ENCODE measurements around the gene TNFRSF12A.

TNFRSF12A gene

DNA sequence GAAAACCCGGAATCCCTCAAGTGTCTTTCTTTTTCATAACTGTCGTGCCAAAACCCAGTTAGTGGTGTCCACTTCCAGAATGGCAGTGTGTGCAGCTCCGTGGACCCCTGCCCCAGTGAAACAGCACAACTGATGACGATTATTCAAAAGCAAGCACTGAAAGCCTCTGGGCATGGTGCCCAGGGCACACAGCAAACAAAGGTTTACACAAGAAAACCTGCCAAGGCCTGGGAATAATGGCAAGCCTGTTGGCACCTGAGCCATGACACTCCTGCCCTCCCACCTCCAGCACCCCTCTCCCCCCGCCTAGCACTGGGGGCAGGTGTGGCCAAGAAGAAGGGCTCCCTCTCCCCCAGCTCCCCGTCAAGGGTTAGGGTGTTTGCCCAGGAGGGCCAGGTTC, 42.7 kb upstream of the TNFRSF12A start:
- Histone ChIP-seq H3K36me3 (ENCODE audit: insufficient read depth, low read length) (no peaks in the 10 kb centered on the region), H3K9ac (ENCODE audit: low read depth, low read length) (no peak overlapping the region)

DNA sequence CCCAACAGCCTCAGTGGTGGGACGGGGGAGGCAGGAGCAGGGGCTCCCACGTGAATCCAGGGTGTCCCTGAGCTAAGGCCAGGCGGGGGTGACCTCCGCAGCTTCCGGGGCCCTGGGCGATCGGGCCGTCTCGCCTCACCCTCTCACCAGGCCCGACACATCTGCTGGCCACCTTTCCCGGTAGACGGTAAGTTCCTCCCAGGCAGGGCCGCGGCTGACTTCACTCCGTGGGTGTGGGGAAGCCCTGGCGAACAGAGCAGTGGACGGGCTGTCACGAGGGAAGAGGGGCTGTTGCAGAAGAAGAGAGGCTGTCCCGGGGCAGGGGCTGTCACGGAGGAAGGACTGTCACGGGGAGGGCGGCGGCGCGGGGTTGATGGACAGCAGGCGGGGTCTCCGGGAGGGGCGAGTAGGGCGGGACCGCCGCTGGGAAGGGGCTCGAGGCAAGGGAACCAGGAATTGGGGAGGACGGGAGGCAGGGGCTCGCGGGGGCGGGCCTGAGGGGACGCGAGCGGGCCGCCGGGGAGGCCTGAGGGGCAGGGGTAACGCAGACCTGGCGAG, 40.4 kb upstream of the TNFRSF12A start:
- no peaks in the 10 kb centered on the region for H3K36me3 ChIP-seq (ENCODE audit: insufficient read depth, low read length)
- H3K4me1 ChIP-seq (ENCODE audit: control insufficient read depth, insufficient read depth, low read length): peaks cover 17% of the 10 kb centered on the region
- H3K9me3 ChIP-seq (replicated peaks; ENCODE audit: low read length): no peaks in the 10 kb centered on the region
- peak overlapping the region; percentile 97 for H3K9ac ChIP-seq (ENCODE audit: low read depth, low read length)
- H3K27me3 ChIP-seq (ENCODE audit: control insufficient read depth, insufficient read depth, low read length): no peaks in the 10 kb centered on the region
- H3K4me2 ChIP-seq (ENCODE audit: low read length): peak overlapping the region; percentile 96
- peak overlapping the region; percentile 83 for H3K4me3 ChIP-seq (ENCODE audit: low read length)

More for the DNA sequence above, 42.7 kb upstream of the TNFRSF12A start:
- peaks cover 12% of the 10 kb centered on the region for H3K4me1 ChIP-seq (ENCODE audit: control insufficient read depth, insufficient read depth, low read length)
- no peak overlapping the region for H3K4me2 ChIP-seq (ENCODE audit: low read length)
- H3K27me3 ChIP-seq (ENCODE audit: control insufficient read depth, insufficient read depth, low read length): no peaks in the 10 kb centered on the region
- H3K4me3 ChIP-seq (ENCODE audit: low read length): no peak overlapping the region
- H3K9me3 ChIP-seq (replicated peaks; ENCODE audit: low read length): no peaks in the 10 kb centered on the region

DNA sequence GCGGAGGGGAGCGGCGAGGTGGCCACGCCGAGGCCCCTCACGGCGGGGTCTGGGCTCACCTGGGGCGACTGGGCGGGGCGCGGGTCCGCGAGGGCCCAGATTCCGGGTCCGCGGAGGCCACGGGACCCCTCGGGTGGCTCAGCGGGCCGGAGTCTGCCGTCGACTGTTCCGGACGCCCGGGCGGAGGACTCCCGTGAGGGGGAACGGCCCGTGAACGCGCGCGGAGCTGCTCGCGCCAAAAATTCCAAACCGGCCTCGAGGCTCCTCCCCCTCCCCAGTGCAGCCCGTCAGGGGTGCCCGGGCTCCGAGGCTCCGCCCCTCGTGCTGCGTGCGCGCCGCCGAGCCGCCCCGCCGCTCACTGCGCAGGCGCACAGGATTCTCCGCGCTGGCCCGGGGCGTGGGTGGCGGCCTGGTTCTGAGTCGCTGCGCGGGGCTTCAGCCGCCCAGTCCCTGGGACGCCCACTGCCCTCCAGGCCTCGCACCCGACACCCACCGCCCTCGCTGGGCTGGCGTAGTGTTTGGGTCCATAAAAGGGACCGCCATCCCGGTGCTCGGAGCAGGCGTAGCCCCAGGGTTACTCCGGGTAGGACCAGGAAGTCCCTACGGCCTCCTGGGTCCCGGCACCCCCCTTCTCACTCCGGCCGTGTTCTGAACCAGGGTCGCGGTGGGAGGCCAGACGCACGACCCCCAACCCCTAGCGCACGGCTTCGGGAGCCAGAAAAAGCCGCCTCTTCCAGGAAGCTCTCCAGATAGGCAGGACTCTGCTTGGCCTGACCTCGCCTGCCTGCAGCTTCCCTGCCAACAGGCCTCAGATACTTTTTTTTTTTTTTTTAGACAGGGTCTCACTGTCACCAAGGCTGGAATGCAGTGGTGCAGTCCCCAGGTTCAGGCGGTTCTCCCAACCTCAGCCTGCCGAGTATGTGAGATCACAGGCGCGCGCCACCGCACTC, 39.7 kb upstream of the TNFRSF12A start, which contains the start of gene PKMYT1:
TSS of gene PKMYT1 (minus strand) at position 220 of the 950 bp plus-strand sequence. CDS start 789 bp downstream, outside the sequence.
- H3K4me2 ChIP-seq (ENCODE audit: low read length): peak within 1 kb of the TSS; percentile 96
- H3K4me1 ChIP-seq (ENCODE audit: control insufficient read depth, insufficient read depth, low read length): peaks cover 21% of the 10 kb centered on the region
- H3K9ac ChIP-seq (ENCODE audit: low read depth, low read length): peak within 1 kb of the TSS; percentile 97
- H3K9me3 ChIP-seq (replicated peaks; ENCODE audit: low read length): no peaks in the 10 kb centered on the region
- peak within 1 kb of the TSS; percentile 83 for H3K4me3 ChIP-seq (ENCODE audit: low read length)
- H3K36me3 ChIP-seq (ENCODE audit: insufficient read depth, low read length): no peaks in the 10 kb centered on the region
- no peaks in the 10 kb centered on the region for H3K27me3 ChIP-seq (ENCODE audit: control insufficient read depth, insufficient read depth, low read length)

DNA sequence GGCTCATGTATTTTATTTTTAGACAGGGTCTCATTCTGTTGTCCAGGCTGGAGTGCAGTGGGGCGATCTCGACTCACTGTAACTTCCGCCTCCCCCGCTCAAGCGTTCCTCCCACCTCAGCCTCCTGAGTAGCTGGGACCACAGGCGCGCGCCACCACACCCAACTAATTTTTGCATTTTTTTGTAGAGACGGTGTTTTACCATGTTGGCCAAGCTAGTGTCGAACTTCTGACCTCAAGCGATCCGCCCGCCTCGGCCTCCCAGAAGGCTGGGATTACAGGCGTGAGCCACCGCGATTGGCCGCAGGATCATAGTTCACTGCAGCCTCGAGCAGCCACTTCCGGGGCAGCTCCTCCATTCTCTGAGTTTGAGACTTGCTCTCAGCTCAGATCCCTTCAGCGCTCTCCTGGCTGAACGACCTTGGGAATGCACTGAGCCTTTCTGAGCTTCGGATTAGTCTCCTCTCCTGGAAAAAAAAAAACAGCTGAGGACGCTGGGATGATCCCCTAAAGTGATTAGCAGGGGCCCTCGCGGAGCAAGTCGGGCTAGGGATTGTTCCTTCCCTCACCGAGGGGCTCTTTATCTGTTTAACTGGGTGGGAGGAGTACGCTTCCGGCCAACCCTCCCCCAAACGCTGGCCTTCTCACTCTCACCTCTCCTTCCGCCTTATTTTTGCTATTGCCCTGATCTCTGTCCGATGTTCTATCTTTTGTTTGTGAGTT, 38.8 kb upstream of the TNFRSF12A start:
- H3K9ac ChIP-seq (ENCODE audit: low read depth, low read length): peak overlapping the region; percentile 97
- peaks cover 26% of the 10 kb centered on the region for H3K4me1 ChIP-seq (ENCODE audit: control insufficient read depth, insufficient read depth, low read length)
- H3K9me3 ChIP-seq (replicated peaks; ENCODE audit: low read length): no peaks in the 10 kb centered on the region
- H3K36me3 ChIP-seq (ENCODE audit: insufficient read depth, low read length): no peaks in the 10 kb centered on the region
- peak overlapping the region; percentile 83 for H3K4me3 ChIP-seq (ENCODE audit: low read length)
- no peaks in the 10 kb centered on the region for H3K27me3 ChIP-seq (ENCODE audit: control insufficient read depth, insufficient read depth, low read length)
- peak overlapping the region; percentile 96 for H3K4me2 ChIP-seq (ENCODE audit: low read length)

DNA sequence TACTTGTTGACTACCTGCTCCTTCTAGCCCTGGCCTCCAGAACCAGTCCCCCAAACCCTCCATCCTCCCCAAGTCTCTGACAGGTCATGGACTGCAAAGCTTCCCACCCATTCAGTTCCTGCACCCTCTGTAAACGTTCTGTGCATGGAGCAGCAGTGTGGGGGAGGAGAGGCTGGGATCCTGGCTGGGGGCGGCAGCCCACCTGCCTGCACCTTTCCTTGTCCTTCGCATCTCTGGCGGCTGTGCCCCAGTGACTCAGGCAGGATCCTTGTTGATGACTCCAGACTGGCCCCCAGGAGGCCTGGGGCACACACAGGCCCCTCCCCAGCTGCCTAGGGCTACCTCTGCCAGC, 38.3 kb upstream of the TNFRSF12A start:
- peaks cover 26% of the 10 kb centered on the region for H3K4me1 ChIP-seq (ENCODE audit: control insufficient read depth, insufficient read depth, low read length)
- no peak overlapping the region for H3K9ac ChIP-seq (ENCODE audit: low read depth, low read length)
- no peaks in the 10 kb centered on the region for H3K36me3 ChIP-seq (ENCODE audit: insufficient read depth, low read length)
- no peaks in the 10 kb centered on the region for H3K27me3 ChIP-seq (ENCODE audit: control insufficient read depth, insufficient read depth, low read length)
- H3K9me3 ChIP-seq (replicated peaks; ENCODE audit: low read length): no peaks in the 10 kb centered on the region
- no peak overlapping the region for H3K4me3 ChIP-seq (ENCODE audit: low read length)
- no peak overlapping the region for H3K4me2 ChIP-seq (ENCODE audit: low read length)

DNA sequence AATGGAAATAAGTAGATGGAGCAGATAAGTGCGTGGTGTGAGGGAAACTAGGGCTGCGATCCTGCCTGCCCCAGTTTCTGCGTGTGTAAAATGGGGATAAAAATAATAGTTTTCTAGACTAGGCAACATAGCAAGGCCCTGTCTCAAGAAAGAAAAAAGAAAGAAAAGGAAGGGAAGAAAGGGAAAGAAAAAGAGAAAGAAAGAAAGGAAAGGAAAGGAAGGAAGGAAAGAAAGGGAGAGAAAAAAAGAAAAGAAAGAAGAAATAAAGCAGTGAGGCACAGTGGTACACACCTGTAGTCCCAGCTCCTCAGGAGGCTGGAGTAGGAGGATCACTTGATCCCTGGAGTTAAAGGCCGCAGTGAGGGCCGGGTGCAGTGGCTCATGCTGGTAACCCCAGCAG, 37.8 kb upstream of the TNFRSF12A start:
- H3K9me3 ChIP-seq (replicated peaks; ENCODE audit: low read length): no peaks in the 10 kb centered on the region
- no peaks in the 10 kb centered on the region for H3K27me3 ChIP-seq (ENCODE audit: control insufficient read depth, insufficient read depth, low read length)
- no peak overlapping the region for H3K4me3 ChIP-seq (ENCODE audit: low read length)
- H3K4me2 ChIP-seq (ENCODE audit: low read length): no peak overlapping the region
- no peak overlapping the region for H3K9ac ChIP-seq (ENCODE audit: low read depth, low read length)
- peaks cover 26% of the 10 kb centered on the region for H3K4me1 ChIP-seq (ENCODE audit: control insufficient read depth, insufficient read depth, low read length)
- H3K36me3 ChIP-seq (ENCODE audit: insufficient read depth, low read length): no peaks in the 10 kb centered on the region

DNA sequence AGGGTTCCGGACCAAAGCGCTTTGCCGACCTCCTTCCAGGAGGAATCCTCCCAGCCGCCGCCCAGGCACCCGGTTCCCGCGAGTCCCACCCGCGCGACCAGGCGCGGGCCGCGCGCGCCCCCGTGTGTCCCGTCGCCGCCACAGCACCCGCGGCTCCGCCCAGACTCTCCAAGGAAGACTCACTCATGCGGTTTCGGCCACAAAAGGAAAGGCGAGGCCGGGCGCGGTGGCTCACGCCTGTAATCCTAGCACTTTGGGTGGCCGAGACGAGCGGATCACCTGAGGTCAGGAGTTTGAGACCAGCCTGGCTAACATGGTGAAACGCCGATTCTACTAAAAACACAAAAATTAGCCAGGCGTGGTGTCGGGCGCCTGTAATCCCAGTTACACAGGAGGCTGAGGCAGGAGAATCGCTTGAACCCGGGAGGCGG, 36.4 kb upstream of the TNFRSF12A start:
- H3K27me3 ChIP-seq (ENCODE audit: control insufficient read depth, insufficient read depth, low read length): no peaks in the 10 kb centered on the region
- peak overlapping the region; percentile 65 for H3K9ac ChIP-seq (ENCODE audit: low read depth, low read length)
- H3K4me1 ChIP-seq (ENCODE audit: control insufficient read depth, insufficient read depth, low read length): peaks cover 26% of the 10 kb centered on the region
- peak overlapping the region; percentile 79 for H3K4me2 ChIP-seq (ENCODE audit: low read length)
- H3K36me3 ChIP-seq (ENCODE audit: insufficient read depth, low read length): no peaks in the 10 kb centered on the region
- H3K9me3 ChIP-seq (replicated peaks; ENCODE audit: low read length): no peaks in the 10 kb centered on the region
- H3K4me3 ChIP-seq (ENCODE audit: low read length): peak overlapping the region; percentile 60

DNA sequence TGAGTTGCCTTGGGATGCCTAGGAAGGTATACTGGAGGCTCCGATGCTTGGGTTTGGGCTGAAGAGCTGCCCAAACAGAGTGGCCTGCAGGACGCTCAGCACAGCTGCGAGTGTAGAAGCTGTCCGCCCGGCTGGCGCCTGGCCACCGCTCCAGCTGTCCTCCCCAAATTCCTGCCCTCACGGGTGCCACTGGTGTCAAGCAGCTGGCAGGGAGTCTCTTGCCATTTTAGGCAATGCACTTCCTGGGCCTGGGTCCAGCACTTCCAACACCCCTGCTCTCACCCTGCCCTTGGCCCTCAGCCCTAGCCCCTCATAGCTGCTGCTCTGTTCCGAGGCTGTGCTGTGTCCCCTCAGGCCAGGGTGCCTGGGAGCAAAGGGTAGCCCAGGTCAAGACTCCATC, 34.7 kb upstream of the TNFRSF12A start:
- Histone ChIP-seq H3K9me3 (replicated peaks; ENCODE audit: low read length) (no peaks in the 10 kb centered on the region), H3K4me3 (ENCODE audit: low read length) (no peak overlapping the region), H3K27me3 (ENCODE audit: control insufficient read depth, insufficient read depth, low read length) (no peaks in the 10 kb centered on the region), H3K36me3 (ENCODE audit: insufficient read depth, low read length) (no peaks in the 10 kb centered on the region), H3K4me1 (ENCODE audit: control insufficient read depth, insufficient read depth, low read length) (peaks cover 19% of the 10 kb centered on the region), H3K9ac (ENCODE audit: low read depth, low read length) (no peak overlapping the region), H3K4me2 (ENCODE audit: low read length) (no peak overlapping the region)

DNA sequence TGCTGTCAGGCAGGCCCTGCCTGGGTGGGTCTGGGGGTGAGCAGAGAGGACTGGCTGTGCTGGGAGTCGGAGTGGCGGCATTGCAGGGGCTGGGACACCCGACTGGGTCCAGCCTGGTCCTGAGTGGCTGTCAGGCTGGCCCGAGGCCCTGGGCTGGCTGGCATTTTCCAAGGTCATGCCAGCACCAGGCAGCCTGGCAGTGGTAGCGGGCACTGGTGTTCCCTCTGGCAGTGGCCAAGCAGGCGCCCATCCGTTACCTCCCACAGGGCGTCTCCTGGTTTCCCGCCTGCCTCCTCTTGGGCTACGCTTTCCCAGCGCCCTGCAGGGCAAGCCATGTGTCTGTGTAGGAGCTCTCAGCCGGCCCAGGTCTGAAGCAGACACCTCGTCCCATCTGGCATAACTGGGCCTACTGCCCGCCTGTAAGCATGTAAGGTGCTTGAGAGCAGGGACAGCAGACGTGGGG, 34.2 kb upstream of the TNFRSF12A start:
- Histone ChIP-seq H3K9ac (ENCODE audit: low read depth, low read length) (no peak overlapping the region), H3K4me3 (ENCODE audit: low read length) (no peak overlapping the region), H3K4me1 (ENCODE audit: control insufficient read depth, insufficient read depth, low read length) (peaks cover 15% of the 10 kb centered on the region), H3K27me3 (ENCODE audit: control insufficient read depth, insufficient read depth, low read length) (no peaks in the 10 kb centered on the region), H3K9me3 (replicated peaks; ENCODE audit: low read length) (no peaks in the 10 kb centered on the region), H3K4me2 (ENCODE audit: low read length) (no peak overlapping the region), H3K36me3 (ENCODE audit: insufficient read depth, low read length) (no peaks in the 10 kb centered on the region)

DNA sequence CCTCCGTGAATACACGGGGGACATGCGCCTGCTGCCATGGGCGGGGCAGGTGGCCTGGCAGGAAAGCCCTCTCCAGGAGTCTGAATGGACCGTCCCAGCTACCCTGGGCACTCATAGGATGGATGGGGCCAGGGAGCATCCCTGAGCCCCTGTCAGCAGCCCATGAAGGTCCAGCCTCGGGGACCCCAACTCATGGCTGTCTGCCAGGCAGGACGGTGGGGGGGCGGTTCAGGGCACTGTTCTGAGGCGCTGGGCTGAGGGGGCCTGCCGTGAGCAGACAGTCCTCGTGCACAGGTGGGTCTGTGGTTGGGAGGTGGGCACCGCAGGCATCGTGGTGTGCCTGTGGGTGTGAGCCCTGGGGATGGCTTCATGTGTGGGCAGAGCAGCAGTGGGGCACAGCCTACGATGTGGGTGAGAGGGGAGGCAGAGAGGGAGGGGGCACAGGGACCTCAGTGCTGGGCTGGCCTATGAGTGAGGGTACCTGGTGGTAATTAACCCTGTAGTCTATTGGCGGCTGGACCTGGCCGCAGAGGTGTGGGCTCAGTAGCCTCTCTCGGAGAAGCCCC, 33.5 kb upstream of the TNFRSF12A start:
- Histone ChIP-seq H3K9ac (ENCODE audit: low read depth, low read length) (no peak overlapping the region), H3K36me3 (ENCODE audit: insufficient read depth, low read length) (no peaks in the 10 kb centered on the region), H3K4me3 (ENCODE audit: low read length) (no peak overlapping the region), H3K4me2 (ENCODE audit: low read length) (no peak overlapping the region), H3K9me3 (replicated peaks; ENCODE audit: low read length) (no peaks in the 10 kb centered on the region), H3K4me1 (ENCODE audit: control insufficient read depth, insufficient read depth, low read length) (peaks cover 14% of the 10 kb centered on the region), H3K27me3 (ENCODE audit: control insufficient read depth, insufficient read depth, low read length) (no peaks in the 10 kb centered on the region)

DNA sequence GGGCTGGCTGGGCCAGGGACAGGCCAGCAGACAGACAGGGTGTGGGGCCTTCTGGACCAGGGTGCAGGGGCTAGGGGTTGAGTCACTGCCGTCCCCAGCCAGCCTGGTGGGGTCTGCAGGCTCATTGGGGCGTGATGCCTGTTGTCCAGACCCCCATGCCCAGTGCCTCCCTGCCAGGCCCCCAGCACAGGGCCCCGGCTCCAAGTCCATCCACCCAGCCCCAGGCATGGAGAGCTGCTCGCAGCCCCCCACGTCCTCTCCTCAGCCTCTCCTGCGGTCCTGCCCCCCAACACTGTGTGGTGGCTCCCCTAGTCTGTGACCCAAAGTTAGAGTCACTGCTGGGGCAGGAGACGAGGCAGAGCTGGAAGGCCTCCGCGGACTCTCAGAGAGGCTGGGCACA, 32.9 kb upstream of the TNFRSF12A start:
- Histone ChIP-seq H3K4me1 (ENCODE audit: control insufficient read depth, insufficient read depth, low read length) (peaks cover 14% of the 10 kb centered on the region), H3K9me3 (replicated peaks; ENCODE audit: low read length) (no peaks in the 10 kb centered on the region), H3K36me3 (ENCODE audit: insufficient read depth, low read length) (no peaks in the 10 kb centered on the region), H3K27me3 (ENCODE audit: control insufficient read depth, insufficient read depth, low read length) (no peaks in the 10 kb centered on the region), H3K9ac (ENCODE audit: low read depth, low read length) (no peak overlapping the region), H3K4me3 (ENCODE audit: low read length) (no peak overlapping the region), H3K4me2 (ENCODE audit: low read length) (no peak overlapping the region)

Data from skeletal muscle satellite cell (primary cell).